ENCODE measurements around the gene FBXW11. TPM values are rescaled to one million over a fixed set of nuclear protein-coding genes. Genes with fewer than 3 reads are reported as not detected.

The FBXW11 gene
- total RNA-seq, 2 donors from 2014 or later = 76.3 to 81.7 TPM

DNA sequence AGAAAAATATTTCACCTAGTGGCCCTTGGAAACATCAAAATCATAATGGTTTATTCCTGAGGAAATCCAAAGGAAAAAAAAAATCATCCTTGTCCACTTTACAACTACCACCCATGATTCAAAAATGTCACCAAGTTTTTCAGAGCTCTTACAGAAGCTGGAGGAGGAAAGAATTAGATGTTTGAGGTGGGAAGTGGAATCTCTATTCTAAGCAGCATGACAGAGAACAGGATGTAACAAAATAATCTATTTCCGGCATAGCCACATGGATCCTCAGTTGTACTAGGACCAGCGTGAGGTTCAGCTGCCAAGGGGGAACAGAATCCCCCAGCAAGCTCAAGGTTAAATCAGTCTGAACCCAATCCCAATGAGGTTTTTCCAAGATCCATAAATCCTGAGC lies 40.2 kb downstream of the FBXW11 start:
- TF ChIP-seq, protein P1, sequence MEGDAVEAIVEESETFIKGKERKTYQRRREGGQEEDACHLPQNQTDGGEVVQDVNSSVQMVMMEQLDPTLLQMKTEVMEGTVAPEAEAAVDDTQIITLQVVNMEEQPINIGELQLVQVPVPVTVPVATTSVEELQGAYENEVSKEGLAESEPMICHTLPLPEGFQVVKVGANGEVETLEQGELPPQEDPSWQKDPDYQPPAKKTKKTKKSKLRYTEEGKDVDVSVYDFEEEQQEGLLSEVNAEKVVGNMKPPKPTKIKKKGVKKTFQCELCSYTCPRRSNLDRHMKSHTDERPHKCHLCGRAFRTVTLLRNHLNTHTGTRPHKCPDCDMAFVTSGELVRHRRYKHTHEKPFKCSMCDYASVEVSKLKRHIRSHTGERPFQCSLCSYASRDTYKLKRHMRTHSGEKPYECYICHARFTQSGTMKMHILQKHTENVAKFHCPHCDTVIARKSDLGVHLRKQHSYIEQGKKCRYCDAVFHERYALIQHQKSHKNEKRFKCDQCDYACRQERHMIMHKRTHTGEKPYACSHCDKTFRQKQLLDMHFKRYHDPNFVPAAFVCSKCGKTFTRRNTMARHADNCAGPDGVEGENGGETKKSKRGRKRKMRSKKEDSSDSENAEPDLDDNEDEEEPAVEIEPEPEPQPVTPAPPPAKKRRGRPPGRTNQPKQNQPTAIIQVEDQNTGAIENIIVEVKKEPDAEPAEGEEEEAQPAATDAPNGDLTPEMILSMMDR (IDR thresholded peaks at IDR 0.05) = no peak
- peak overlapping the region in 1 of 2 donors; percentile 49 for H3K27ac ChIP-seq

DNA sequence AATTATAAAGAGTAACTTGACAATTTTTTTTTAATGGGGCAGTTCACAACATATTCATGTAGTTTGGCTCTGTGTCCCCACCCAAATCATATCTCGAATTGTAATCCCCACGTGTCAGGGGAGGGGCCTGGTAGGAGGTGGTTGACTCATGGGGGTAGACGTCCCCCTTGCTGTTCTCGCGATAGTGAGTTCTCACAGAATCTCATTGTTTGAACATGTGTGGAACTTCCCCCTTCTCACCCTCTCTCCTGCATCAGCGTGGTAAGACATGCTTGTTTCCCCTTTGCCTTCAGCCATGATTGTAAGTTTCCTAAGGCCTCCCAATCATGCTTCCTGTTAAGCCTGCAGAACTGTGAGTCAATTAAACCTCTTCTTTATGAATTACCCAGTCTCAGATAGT lies 40.7 kb downstream of the FBXW11 start:
- no peaks in the 10 kb centered on the region for H3K9me3 ChIP-seq
- H3K27ac ChIP-seq = peak overlapping the region in 1 of 2 donors; percentile 49
- DNase-seq (ENCODE audit: low spot score) = no peak
- H3K4me3 ChIP-seq = no peak overlapping the region
- H3K27me3 ChIP-seq = no peaks in the 10 kb centered on the region
- peaks cover 0 to 49% of the 10 kb centered on the region in 2 donors for H3K4me1 ChIP-seq
- H3K36me3 ChIP-seq = no peaks in the 10 kb centered on the region
- TF ChIP-seq, protein P1 (IDR thresholded peaks at IDR 0.05) = no peak

More for the DNA sequence above, 40.2 kb downstream of the FBXW11 start:
- Histone ChIP-seq H3K4me3 (no peak overlapping the region), H3K4me1 (peaks cover 0 to 49% of the 10 kb centered on the region in 2 donors), H3K27me3 (no peaks in the 10 kb centered on the region), H3K36me3 (no peaks in the 10 kb centered on the region), H3K9me3 (no peaks in the 10 kb centered on the region)
- no peak for DNase-seq (ENCODE audit: low spot score)

DNA sequence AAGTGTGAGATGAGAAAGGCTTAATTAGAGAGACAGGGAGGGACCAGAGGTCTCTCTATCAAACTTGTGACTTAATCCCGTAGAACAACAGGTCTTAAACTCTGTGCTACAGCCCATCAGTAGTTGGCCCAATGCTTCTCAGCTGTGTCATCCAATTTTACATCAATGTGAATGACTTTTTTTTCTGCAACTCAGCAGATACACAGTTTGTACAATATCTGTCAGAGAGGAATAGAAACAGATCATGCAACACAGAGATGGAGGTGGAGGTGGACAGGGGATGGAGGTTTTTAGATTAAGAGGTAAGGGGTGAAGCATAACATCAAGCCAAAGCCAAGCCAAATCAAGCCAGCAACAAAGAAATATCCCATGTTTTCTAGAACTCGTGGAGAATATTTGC lies 43.0 kb downstream of the FBXW11 start:
- Histone ChIP-seq H3K27ac (no peak overlapping the region), H3K36me3 (no peaks in the 10 kb centered on the region), H3K27me3 (no peaks in the 10 kb centered on the region), H3K9me3 (no peaks in the 10 kb centered on the region), H3K4me1 (peaks cover 0 to 51% of the 10 kb centered on the region in 2 donors), H3K4me3 (no peak overlapping the region)
- no peak for DNase-seq (ENCODE audit: low spot score)
- TF ChIP-seq, protein P1 (IDR thresholded peaks at IDR 0.05) = no peak

DNA sequence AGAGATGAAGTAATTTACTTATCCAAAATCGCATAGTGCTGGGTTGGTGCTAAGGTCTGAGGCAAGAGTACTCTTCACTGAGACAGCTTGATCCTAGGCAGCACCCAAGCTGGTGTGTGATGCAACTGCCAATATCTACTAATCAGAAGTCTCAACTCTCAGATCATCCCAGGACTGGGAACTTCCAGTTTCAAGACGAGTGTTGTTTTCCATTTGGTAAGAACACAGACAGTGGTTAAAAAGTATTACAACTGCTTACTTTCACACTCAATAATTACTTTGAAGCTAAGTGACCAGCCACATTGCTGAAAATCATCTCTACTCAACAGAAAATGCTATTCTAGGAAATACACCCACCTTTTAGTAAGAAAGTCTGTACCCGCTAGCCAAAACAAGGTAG lies 45.3 kb downstream of the FBXW11 start:
- Histone ChIP-seq H3K4me3 (no peak overlapping the region), H3K27ac (no peak overlapping the region), H3K27me3 (no peaks in the 10 kb centered on the region), H3K36me3 (no peaks in the 10 kb centered on the region), H3K4me1 (peaks cover 0 to 62% of the 10 kb centered on the region in 2 donors), H3K9me3 (no peaks in the 10 kb centered on the region)
- TF ChIP-seq, protein P1 (IDR thresholded peaks at IDR 0.05) = no peak
- no peak for DNase-seq (ENCODE audit: low spot score)

DNA sequence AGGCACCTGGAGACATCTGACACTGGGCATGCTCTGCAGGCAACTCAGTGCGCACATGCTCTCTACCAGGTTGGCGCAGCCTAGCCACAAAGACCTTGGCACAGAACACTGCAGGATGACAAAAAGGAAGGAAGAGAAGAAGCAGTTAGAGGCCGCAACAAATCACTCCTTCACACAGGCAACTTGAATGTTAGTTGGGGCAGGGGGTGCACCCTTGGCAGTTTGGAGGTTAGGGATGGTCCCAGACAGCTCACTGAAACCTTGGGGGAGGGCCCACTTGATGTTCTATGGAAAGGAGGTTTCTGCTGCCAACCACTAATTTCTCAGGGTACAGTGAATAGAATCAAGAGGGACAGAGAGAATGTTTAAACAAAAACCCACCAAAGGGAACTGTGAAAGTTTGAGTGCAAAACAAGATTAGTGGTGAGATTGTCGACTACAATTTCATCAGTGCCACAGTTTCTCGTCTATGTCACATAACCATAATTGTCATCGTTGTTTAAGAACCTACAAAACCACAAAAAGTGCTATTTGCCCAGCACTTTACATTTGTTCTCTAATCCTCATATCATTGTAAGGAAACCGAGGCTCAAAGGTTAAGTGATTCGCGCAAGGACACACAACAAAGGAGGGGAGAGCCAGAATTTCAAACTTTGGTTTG lies 48.7 kb downstream of the FBXW11 start:
- Histone ChIP-seq H3K27ac (peak overlapping the region; percentile 57 to 66), H3K27me3 (no peaks in the 10 kb centered on the region), H3K36me3 (no peaks in the 10 kb centered on the region), H3K9me3 (no peaks in the 10 kb centered on the region), H3K4me1 (peaks cover 0 to 71% of the 10 kb centered on the region in 2 donors), H3K4me3 (no peak overlapping the region)
- no peak for DNase-seq (ENCODE audit: low spot score)
- TF ChIP-seq, protein P1 (IDR thresholded peaks at IDR 0.05) = no peak

All from right atrium auricular region (tissue), 2 donors.